DMS153 treated with DMSO at 0.1 percent for 48 hours (cell line): Measurements from ENCODE around the gene SPTBN4.
"Not testable (repeated sequence)": the region's sequence is repeated elsewhere in the genome, so short reads cannot be mapped to it uniquely, and the experiment has no call there.

Experiments used
- DNase-seq: peaks from one replicate; lab custom pipeline; 2025; ENCODE audit not compliant: unreplicated experiment; lab: John Stamatoyannopoulos, UW

Gene SPTBN4

GRCh38 chr19:40502647-40503319, 36.0 kb downstream of the SPTBN4 start:
- peak; percentile 3 for DNase-seq

- no peak for DNase-seq
Observed at GRCh38 chr19:40503320-40503695, 36.5 kb downstream of the SPTBN4 start.

- DNase-seq = no peak
Observed at GRCh38 chr19:40506099-40506498, 39.3 kb downstream of the SPTBN4 start.

- no peak for DNase-seq
Observed at GRCh38 chr19:40507892-40508291, 41.1 kb downstream of the SPTBN4 start.

- DNase-seq = no peak
Observed at GRCh38 chr19:40508739-40509260, 42.0 kb downstream of the SPTBN4 start.

- DNase-seq = no peak
Observed at GRCh38 chr19:40510526-40511115, 43.8 kb downstream of the SPTBN4 start.

GRCh38 chr19:40511487-40511886, 44.7 kb downstream of the SPTBN4 start:
- no peak for DNase-seq

- DNase-seq = no peak
Observed at GRCh38 chr19:40512110-40512472, 45.3 kb downstream of the SPTBN4 start.

- no peak for DNase-seq
Observed at GRCh38 chr19:40512473-40513344, 45.9 kb downstream of the SPTBN4 start.

GRCh38 chr19:40513345-40513678, 46.5 kb downstream of the SPTBN4 start:
- DNase-seq = no peak

GRCh38 chr19:40513741-40514315, 47.0 kb downstream of the SPTBN4 start:
- DNase-seq = no peak

- DNase-seq = no peak
Observed at GRCh38 chr19:40517248-40517647, 50.4 kb downstream of the SPTBN4 start.

GRCh38 chr19:40519352-40520322, 52.8 kb downstream of the SPTBN4 start:
- no peak for DNase-seq

- DNase-seq = no peak
Observed at GRCh38 chr19:40521276-40521675, 54.5 kb downstream of the SPTBN4 start.

- not testable (repeated sequence) for DNase-seq
Observed at GRCh38 chr19:40521900-40522299, 55.1 kb downstream of the SPTBN4 start.

GRCh38 chr19:40523322-40524047, 56.7 kb downstream of the SPTBN4 start:
- peak; percentile 23 for DNase-seq

- no peak for DNase-seq
Observed at GRCh38 chr19:40524133-40524549, 57.3 kb downstream of the SPTBN4 start.

- DNase-seq = no peak
Observed at GRCh38 chr19:40524655-40525054, 57.9 kb downstream of the SPTBN4 start.

- DNase-seq = no peak
Observed at GRCh38 chr19:40525234-40526051, 58.6 kb downstream of the SPTBN4 start.
